Transverse colon (tissue), 4 donors: ENCODE results near the gene CDIP1. TPM values are rescaled to one million over a fixed set of nuclear protein-coding genes. Genes with fewer than 3 reads are reported as not detected.

Experiments used
- DNase-seq: peaks from one replicate; pipeline ENCODE4 v3.0.0-alpha.2; 2019
- H3K27ac ChIP-seq, 4 donors: fragments of 200-600 bp; sonication (generic); 2 replicates each; pipeline ENCODE4 v1.5.1; 2016 to 2018; ENCODE audit warnings: inconsistent platforms in 4 of 4
- H3K27me3 ChIP-seq: fragments of 200-600 bp; sonication (generic); 2 replicates; pipeline ENCODE4 v1.5.1; 2017; ENCODE audit warnings: inconsistent platforms
- H3K36me3 ChIP-seq, 4 donors: fragments of 200-600 bp; sonication (generic); 2 replicates each; pipeline ENCODE4 v1.5.1; 2017 to 2019; ENCODE audit warnings: inconsistent platforms in 4 of 4
- H3K4me1 ChIP-seq, 4 donors: fragments of 200-600 bp; sonication (generic); 2 replicates each; pipeline ENCODE4 v1.5.1; 2017 to 2020; ENCODE audit warnings: inconsistent platforms in 4 of 4
- H3K4me3 ChIP-seq, 4 donors: fragments of 200-600 bp; sonication (generic); 1 replicate in 1 of 4; 2 replicates in 3 of 4; pipeline versions ENCODE4 v1.5.1 to v1.6.1; 2017 to 2019; ENCODE audit warnings: inconsistent platforms in 4 of 4
- H3K9me3 ChIP-seq, 2 donors: fragments of 200-600 bp; sonication (generic); 2 replicates each; pipeline ENCODE4 v1.5.1; 2017 to 2019; ENCODE audit warnings: inconsistent platforms in 2 of 2
- EP300 ChIP-seq: sonication (generic); formaldehyde crosslinking; IDR thresholded peaks from one replicate; pipeline ENCODE4 v1.6.1; 2017; ENCODE audit warnings: antibody characterized with exemption, low read depth
- POLR2A ChIP-seq: fragments of 450-650 bp; IDR thresholded peaks from one replicate; pipeline ENCODE4 v1.6.1; 2016; ENCODE audit warnings: antibody characterized with exemption, mild to moderate bottlenecking, moderate library complexity
- POLR2AphosphoS5 ChIP-seq, 3 donors: sonication (generic); formaldehyde crosslinking; IDR thresholded peaks; one replicate each; pipeline ENCODE4 v1.6.1; 2016; ENCODE audit warnings: antibody characterized with exemption in 3 of 3
- WGBS, 2 donors: methylation state at CpG; one replicate each; pipeline ENCODE4 v1.1.5; 2018; ENCODE audit warnings: low coverage in 1 of 2; 5-methylcytosine and 5-hydroxymethylcytosine counted together
- in situ Hi-C, 4 donors: fragments of 200-750 bp; cut with MboI; loops; one replicate each; pipeline versions ENCODE4 v1.15.0 to v1.15.1; 2017; ENCODE audit warnings: low sequenced_read_pairs in 3 of 4, low pct_ligation_motif_present in 1 of 4, low pct_unique_long_range_greater_than_20kb in 1 of 4
- intact Hi-C: fragments of 100-400 bp; cut with DNase I; formaldehyde crosslinking; loops from one replicate; pipeline ENCODE4 v1.15.1; 2023; ENCODE audit warnings: low total_unique reads
- total RNA-seq, 4 donors: library from RNA; depleted of rRNA; stranded (reverse); fragments of >200 nt; gene quantifications; one replicate each; pipeline ENCODE4 v1.1.0, GENCODE V29; 2016
- TF ChIP-seq, protein P1 (sequence below), 5 experiments: fragments of 200-600 bp in 3 of 5; fragments of 450-650 bp in 2 of 5; sonication (generic) in 3 of 5; IDR thresholded peaks; 1 replicate in 2 of 5; 2 replicates in 3 of 5; pipeline ENCODE4 v1.5.1; 2016 to 2017; ENCODE audit warnings: antibody characterized with exemption in 5 of 5, inconsistent platforms in 3 of 5, mild to moderate bottlenecking in 2 of 5, moderate library complexity in 1 of 5

Gene CDIP1
- total RNA-seq, 4 donors from 2014 or later = 8.8 to 29.5 (median 19.0) TPM

DNA sequence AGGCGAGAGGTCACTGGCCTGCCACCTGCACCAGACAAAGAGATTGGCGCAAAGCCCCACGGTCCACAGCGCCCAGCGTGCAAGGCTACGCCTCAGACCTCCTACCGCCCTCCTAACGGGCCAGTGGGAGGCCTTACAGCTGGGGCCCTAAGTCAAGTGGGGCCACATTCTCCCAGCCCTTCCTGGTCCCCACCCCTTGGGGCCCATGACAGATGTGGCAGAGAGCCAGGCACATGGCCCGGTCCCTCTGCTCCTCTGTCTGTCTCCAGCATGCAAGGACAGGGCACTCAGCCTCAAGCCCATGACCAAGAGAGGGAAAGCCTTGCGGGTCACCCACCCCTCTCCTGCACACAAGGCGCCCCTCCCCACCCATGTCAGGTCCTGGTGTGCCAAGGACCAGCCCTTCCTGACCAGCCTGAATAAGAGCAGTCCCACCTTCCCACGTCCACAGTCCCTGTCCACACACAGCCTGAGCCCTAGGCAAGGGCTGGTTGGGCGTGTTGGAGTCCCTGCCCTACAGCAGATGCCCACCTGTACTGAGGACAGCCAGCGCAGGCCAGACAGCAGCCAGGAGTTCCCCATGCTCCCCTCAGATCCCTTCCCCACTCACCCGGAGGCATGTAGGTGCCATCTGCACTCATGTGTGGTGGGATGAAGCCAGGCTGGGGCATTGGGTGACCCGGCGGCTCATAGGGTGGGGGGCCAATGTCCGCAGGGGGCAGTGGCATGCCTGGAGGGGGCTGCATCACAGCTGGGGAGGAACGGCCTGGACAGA is 25.3 kb downstream of the CDIP1 start:
- peaks cover 0 to 18% (median 6%) of the 10 kb centered on the region in 4 donors for H3K36me3 ChIP-seq
- TF ChIP-seq, protein P1, sequence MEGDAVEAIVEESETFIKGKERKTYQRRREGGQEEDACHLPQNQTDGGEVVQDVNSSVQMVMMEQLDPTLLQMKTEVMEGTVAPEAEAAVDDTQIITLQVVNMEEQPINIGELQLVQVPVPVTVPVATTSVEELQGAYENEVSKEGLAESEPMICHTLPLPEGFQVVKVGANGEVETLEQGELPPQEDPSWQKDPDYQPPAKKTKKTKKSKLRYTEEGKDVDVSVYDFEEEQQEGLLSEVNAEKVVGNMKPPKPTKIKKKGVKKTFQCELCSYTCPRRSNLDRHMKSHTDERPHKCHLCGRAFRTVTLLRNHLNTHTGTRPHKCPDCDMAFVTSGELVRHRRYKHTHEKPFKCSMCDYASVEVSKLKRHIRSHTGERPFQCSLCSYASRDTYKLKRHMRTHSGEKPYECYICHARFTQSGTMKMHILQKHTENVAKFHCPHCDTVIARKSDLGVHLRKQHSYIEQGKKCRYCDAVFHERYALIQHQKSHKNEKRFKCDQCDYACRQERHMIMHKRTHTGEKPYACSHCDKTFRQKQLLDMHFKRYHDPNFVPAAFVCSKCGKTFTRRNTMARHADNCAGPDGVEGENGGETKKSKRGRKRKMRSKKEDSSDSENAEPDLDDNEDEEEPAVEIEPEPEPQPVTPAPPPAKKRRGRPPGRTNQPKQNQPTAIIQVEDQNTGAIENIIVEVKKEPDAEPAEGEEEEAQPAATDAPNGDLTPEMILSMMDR (IDR thresholded peaks at IDR 0.05) = no peak
- no peak for TF ChIP-seq POLR2A
- H3K27ac ChIP-seq = peak overlapping the region in 1 of 4 donors; percentile 72
- WGBS, 2 donors = 91% methylated on average over 13 of the region's 19 CpGs; no CpG with 5 or more reads in 1 of the 2 donors
- H3K9me3 ChIP-seq = no peaks in the 10 kb centered on the region
- H3K27me3 ChIP-seq = no peaks in the 10 kb centered on the region
- peaks cover 18 to 43% (median 25%) of the 10 kb centered on the region in 4 donors for H3K4me1 ChIP-seq
- DNase-seq = no peak
- H3K4me3 ChIP-seq = no peak overlapping the region
- in situ Hi-C loops (no loop called here), intact Hi-C loops (no loop called here)

DNA sequence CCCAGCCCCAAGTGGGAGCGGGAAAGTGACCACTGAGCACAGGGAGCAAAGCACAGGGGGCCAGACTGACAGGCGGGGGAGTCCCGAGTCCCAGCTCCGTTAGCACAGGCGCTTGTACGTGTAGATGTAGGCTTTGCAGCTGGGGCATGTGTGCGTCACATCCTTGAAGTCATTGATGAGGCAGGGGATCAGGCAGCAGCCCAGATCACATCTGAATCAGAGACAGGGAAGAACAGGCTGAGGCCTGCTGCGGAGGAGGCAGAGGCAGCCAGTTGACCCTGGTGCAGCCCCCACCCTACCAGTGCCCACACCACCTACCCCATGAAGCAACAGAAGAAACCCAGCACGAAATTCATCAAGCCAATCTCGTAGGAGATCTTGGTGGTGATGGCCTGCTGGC is 26.1 kb downstream of the CDIP1 start:
- H3K36me3 ChIP-seq = peaks cover 0 to 22% (median 8%) of the 10 kb centered on the region in 4 donors
- H3K4me3 ChIP-seq = no peak overlapping the region
- no peaks in the 10 kb centered on the region for H3K9me3 ChIP-seq
- no peak overlapping the region for H3K27ac ChIP-seq
- in situ Hi-C loops (no loop called here), intact Hi-C loops (no loop called here)
- peaks cover 18 to 43% (median 25%) of the 10 kb centered on the region in 4 donors for H3K4me1 ChIP-seq
- 93% methylated on average over 10 of the region's 10 CpGs; no CpG with 5 or more reads in 1 of the 2 donors for WGBS, 2 donors
- no peak for DNase-seq
- TF ChIP-seq, protein P1 (IDR thresholded peaks at IDR 0.05) = no peak
- no peak for TF ChIP-seq POLR2A
- TF ChIP-seq POLR2AphosphoS5 (IDR thresholded peaks at IDR 0.05) = no peak
- no peak for TF ChIP-seq EP300
- no peaks in the 10 kb centered on the region for H3K27me3 ChIP-seq

DNA sequence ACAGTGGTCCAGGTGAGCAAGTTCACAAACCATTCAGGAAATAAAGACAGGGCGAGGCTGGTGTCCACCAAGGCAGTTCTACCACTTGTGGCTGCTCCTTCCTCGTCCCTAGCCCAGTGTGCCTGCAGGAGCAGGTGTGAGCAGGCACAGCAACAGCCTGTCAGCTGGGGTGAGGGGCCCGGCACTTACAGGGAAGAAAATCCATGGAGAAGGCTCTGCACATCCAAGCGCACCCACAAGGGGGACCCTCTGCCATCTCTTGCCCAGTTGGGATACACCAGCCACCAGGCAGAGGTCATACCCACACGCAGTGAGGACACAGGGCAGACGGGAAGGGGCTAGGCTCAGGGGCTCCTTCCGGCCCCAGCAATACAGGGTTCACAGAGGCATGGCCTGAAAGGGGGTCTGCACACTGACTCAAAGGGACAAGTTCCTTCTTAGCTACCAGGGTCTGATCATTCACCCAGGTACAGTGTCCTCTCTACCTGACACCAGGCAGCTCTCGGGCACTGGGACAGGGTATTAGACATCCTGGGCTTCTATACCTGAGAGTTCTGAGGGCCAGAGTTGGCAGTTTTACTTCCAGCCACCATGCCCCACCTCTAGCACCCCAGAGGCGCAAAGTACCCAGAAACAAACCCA is 27.0 kb downstream of the CDIP1 start:
- Histone ChIP-seq H3K27me3 (no peaks in the 10 kb centered on the region), H3K27ac (peak overlapping the region; percentile 16 to 46 (median 30)), H3K4me1 (peaks cover 18 to 45% (median 25%) of the 10 kb centered on the region in 4 donors), H3K4me3 (no peak overlapping the region), H3K9me3 (no peaks in the 10 kb centered on the region), H3K36me3 (peaks cover 0 to 29% (median 8%) of the 10 kb centered on the region in 4 donors)
- in situ Hi-C loops = no loop called here
- 60% methylated on average over 9 of the region's 9 CpGs; no CpG with 5 or more reads in 1 of the 2 donors for WGBS, 2 donors
- intact Hi-C loops = no loop called here
- TF ChIP-seq, protein P1 (IDR thresholded peaks at IDR 0.05) = peak; percentile 30 to 59 (median 50)
- TF ChIP-seq EP300 (no peak), POLR2A (no peak), POLR2AphosphoS5 (IDR thresholded peaks at IDR 0.05) (no peak)
- peak; percentile 56 for DNase-seq

DNA sequence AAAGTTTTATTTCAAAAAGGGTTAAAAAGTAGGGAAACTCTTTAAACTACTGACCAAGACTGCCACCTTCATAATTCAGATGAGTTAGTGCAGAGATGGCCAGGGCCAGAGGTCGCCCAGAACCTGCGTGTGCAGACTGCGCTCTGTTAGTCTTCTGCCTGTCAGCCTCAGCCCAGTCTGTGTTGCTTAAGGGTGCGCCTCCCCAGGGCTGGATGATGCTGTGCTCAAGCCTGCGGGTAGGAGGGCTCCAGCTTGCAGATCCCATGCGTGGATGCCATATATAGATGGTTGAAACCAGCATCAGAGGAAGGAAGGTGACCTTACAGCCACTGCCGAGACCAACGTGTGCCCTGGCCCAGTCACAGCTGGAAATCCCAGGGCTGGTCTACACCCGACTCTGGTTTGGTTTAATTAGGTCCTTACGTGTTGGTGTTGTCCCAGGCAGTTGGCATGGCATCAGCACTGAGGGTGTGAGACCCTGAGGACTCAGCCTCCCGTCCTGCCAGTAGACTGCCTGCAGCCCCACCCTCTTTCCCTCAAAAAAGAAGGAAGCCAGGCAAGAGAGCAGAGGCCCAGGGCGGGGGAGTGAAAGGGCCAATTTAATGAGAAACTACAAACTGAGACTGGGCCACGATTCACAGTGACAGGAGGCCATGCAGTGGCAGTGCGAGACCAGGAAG is 27.7 kb downstream of the CDIP1 start:
- TF ChIP-seq EP300 = no peak
- no peak for TF ChIP-seq POLR2A
- TF ChIP-seq, protein P1 (IDR thresholded peaks at IDR 0.05) = no peak
- TF ChIP-seq POLR2AphosphoS5 (IDR thresholded peaks at IDR 0.05) = no peak
- no peaks in the 10 kb centered on the region for H3K27me3 ChIP-seq
- intact Hi-C loops (no loop called here), in situ Hi-C loops (no loop called here)
- peak overlapping the region; percentile 16 to 46 (median 24) for H3K27ac ChIP-seq
- no peak overlapping the region for H3K4me3 ChIP-seq
- WGBS, 2 donors = 53 to 59% methylated on average over 3 to 14 of the region's 14 CpGs
- H3K36me3 ChIP-seq = peaks cover 0 to 29% (median 8%) of the 10 kb centered on the region in 4 donors
- H3K4me1 ChIP-seq = peaks cover 18 to 45% (median 21%) of the 10 kb centered on the region in 4 donors
- no peak for DNase-seq
- no peaks in the 10 kb centered on the region for H3K9me3 ChIP-seq
